Measurements from ENCODE around the gene GRIA3.

GRIA3 gene

DNA sequence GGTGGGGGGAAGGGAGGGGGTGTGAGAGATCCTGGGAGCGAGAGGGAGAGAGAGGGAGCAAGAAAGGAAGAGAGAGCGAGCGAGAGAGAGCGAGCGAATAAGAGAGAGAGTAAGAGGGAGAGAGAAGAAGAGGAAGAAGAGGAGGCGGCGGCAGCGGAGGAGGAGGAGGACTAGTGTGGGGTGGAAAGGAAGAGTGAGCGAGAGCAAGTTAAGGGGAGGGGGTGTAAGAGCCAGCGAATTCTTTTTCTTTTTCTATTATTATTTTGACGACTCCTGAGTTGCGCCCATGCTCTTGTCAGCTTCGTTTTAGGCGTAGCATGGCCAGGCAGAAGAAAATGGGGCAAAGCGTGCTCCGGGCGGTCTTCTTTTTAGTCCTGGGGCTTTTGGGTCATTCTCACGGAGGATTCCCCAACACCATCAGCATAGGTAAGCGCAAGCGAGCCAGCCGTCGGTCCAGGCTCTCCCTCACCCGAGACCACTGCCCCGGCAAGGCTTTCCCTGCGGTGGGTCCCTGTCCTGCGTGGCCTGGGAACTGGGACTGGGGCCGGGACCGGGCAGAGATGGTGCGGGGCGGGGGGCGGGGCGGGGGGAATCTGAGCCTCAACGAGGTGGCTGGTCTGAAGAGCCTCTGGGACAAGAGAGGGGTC is at the start of gene GRIA3:
Gene GRIA3, plus strand, starts transcription at position 60 of the 647 bp plus-strand sequence. Its CDS starts 258 bp downstream, at position 318.
- DNase-seq: no peak

DNA sequence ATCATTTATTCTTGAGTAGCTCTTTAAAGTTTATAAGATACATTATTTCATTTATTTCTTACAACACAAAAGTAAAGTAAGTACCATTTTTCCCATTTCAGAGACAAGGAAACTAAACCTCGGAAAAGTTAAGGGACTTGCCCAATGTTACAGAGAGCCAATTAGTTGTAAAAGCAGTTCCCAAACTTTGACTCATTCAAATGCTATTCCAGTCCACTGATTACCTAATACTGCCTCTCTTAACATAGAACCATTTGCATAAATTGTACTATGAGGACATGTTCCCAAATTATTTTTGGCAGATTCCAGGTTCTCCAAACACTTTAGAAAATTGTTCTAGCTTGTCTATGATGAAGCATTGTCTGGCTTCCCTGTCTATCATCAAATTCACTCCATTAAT is 45.6 kb upstream of the GRIA3 start:
- no peak for DNase-seq

DNA sequence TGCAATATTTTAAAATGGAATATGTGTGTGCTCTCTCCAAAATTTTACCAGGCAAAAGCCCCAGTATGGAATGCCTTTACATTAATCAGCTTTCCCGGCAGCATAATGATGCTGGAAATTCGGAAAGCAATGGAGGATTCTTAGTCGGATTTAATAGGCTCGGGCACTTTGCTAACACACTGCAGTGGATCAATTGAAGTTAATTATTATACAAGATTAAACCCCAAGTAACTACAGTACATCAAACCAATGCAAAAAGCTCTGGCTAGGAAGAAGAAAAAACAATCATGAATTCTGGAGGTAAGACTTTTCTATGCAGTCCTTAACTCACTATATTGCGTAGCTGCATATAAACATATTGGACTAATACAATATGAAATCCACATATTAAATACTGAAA is 43.6 kb upstream of the GRIA3 start:
- no peak for DNase-seq

DNA sequence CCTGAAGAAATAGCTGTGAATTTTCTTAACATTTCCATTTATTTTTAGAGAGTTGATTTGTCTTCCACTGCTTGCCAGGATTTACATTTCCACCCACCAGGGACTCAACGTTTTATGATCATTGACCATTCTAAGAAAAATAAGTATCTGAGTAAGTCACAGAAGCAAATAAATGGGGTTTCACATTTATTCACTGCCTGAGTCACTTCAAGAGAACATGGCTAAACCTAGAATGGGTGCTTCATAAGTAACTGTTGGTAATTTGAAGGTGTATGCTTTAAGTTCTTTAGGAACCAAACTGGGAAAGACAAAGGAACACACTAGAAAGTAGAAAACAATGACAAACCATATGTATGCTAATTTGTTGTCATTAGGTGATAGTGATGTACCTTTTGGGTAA is 43.2 kb upstream of the GRIA3 start:
- DNase-seq: no peak

DNA sequence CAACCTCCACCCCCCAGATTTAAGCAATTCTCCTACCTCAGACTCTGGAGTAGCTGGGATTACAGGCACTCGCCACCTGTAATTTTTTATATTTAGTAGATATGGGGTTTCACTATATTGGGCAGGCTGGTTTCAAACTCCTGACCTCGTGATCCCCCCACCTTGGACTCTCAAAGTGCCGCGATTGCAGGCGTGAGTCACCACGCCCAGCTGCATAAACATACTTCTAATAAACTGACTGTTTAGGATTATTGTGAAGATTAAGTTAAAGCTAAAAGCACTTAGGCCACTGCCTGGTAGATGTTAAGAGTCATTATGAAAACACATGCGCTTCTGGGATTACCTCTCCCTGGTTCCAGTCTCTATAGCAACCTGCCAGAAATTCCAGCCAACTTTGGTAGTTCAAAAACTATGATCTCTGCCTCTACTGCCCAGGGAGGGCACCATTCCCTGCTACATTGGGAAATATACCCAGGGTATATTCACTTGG is 30.2 kb upstream of the GRIA3 start:
- no peak for DNase-seq

DNA sequence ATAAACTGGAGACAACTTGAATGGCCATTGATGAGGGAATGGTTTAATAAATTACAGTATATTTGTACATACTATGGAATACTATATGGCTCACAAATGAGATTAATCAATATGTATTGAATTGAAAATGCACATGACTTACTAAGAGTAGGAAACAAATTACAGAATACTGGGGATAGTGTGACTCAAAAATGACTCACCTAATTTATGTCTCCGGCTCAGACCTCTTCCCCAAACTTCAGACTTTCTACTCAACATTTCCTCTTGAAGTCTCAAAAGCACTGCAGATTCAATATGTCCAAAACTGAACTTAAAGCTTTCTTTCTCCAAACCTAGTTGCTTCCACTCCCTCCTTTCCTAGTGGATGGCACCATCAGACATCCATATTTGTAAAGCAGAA is 28.8 kb upstream of the GRIA3 start:
- DNase-seq: no peak

DNA sequence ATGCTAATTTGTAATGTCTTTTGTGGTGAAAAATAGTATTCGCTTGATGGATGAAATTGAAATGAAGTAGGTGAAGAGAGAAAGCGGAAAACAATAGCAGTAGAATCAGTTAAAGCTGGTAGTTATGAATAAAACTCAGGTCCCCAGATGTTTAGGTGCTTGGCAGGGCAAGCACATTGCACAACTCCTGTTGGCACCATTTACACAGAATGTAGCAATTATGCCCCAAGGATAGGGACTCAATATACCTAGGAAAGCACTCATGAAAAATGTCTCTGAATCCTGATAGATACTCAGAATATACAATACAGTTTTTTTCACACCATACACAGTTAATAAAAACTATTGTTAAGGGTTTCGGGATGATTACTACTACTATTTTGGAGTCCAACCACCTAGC is 26.5 kb upstream of the GRIA3 start:
- no peak for DNase-seq

DNA sequence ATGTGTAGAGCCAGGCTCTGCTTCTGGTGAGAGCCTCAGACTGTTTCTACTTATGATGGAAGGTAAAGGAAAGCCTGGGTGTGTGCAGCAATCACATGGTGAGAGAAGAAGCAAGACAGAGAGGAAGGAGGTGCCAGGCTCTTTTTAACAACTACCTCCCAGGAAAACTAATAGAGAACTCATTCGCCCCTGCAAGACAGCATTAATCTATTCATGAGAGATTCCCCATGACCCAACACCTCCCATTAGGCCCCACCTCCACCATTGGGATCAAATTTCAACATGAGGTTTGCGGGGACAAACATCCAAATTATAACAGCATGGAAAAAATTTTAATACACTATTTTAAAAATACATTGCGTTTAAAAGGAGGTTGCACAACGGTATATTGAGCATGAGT is 24.7 kb upstream of the GRIA3 start:
- DNase-seq: no peak

DNA sequence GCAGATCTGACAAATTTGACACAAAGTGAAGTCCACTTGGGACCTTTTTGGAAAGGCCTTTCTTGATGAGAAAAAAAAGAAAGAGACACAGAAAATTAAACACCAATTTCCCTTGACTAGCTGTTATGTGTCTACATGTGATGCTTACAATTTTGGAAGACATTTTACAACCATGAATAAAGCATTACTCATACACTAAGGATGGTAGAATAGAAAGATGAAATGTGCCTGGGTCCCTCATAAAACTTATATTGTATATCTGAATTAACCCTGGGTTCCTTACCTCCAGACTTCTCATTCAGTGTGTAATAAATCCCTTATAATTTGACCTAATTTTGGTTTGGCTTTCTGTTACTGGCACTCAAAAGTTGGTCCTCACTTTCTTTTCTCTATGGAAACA is 16.5 kb upstream of the GRIA3 start:
- DNase-seq: no peak

DNA sequence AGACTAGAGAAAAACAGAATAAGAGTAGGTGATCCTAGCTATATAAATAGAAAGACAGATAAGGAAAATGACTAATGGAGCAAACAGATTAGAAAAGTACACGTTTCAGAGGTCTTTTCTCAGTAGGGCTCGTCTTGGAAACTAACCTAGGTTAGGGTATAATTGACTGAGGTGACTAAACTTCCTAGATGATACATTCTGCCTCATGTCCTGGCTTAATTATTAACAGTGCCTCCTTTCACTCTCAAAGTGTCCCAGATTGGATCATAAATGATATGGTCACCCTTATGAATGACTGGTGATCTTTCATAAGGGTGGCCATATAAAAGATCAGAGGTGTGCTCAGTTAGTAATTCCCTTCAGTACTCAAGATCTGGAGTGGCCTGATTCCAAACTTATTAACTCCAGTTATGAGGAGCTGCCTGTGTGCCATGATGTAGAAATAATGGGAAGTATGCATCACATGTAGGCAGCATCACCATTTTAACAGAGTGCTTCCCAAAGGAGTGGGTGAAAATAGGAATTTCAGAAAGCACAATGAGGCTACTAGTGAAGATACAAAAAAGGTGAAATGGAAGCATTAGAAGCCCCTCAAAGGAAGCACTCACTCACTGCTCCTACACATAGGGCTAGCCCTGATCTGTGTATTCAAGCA is 14.7 kb upstream of the GRIA3 start:
- DNase-seq: no peak

DNA sequence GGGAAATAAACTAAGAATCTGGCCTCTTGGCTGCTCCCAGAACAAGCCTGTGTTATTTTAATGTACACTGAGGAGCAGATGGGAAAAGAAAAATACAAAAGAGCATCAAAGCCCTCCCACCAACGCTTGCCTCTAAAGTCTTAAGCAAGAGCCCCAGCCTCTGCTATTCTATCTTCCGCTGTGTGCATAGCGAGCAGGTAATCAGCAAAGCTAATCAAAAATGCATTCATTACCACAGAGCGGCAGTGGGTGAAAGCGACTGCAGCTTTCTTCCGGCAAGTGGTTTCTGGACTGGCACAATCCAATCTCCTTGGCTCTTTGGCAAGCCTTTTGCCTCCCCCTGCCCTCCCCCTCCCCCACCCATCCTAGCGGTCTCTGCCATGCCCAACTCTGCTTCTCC is 13.5 kb upstream of the GRIA3 start:
- no peak for DNase-seq

DNA sequence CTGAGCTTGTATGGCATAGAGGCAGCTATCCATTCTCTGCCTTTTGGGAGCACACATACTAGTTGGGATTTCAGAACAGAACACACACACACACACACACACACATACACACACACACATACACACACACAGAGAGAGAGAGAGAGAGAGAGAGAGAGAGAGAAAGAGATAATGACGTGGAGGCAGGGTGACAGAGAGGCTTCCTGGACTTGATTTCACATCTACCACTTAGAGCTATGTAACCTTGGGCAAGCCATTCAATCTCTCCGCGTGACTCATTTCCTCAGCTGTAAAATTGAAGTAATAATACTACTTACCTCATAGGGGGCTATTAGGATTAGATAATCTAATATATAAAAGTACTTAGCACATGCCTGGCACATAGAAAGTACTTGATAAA is 12.3 kb upstream of the GRIA3 start:
- no peak for DNase-seq

DNA sequence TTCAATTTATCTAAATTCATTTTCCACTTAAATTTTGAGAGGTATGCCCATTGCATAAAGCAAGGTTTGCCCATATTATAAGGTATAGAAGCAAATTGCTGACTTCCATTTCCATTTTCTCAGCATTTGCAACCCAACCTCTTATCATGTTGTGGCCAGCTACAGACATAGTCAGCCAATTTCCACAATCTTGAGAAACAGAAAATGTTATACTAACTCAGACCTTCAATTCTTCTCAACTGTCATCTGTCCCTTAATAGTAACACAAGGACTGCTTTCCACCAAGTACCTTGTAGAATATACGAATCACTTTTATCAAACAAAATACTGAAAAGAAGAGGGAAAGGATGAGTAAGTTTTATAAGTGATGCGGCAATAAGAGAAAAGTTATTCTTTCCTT is 11.2 kb upstream of the GRIA3 start:
- DNase-seq: no peak

DNA sequence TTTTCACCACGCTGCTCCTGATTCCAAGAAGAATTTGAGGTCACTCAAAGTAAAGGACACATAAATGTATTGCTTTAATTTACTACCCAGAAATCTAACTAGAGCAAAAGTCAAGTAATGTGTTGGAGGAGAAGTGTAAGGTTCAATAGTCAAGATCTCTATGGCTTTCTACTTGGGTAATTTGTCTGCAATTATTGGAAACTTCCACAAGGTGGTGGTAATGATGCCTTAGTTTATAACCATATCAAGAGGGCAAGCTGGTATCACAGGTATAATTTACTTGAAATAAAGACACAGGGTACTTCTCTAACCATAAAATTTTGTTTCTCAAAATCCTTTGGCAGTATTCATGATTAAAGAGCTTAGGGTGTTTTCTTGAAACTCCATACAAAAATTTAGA is 10.2 kb upstream of the GRIA3 start:
- DNase-seq: no peak

DNA sequence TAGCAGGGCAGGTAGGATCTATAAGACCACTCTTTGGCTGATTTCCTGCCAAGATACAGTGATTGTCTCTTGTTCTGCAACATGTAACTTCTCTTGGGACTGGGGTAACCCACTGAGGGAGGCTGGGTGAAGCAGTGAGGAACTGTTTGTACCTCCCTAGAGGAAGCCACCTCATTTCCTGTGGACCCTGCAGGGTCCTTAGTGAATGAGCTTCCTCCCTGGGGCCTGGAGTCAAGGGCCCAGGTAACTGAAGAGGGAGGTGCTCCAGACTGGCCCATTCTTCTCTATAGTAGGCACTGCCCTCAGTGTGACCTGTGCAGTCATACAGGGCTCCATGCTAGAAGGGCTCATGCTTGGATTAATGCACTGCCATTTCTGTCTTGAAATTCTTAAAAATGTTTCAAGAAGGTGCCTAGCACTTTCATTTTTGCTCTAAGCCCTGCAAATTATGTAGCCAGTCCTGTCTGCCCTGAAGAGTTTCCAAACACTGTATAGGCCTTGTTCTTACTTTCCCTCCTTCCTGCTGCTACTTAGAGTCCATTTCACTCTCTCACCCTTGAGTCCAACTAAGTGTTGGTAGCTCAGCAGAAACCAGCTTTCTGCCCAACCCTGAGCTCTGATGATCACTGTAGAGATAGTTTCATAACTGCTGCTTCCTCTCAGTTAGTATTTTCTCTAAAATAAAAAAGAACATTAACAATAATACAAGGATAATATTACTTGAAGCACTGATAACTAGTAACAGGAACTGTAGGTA is 8.5 kb upstream of the GRIA3 start:
- DNase-seq: no peak

DNA sequence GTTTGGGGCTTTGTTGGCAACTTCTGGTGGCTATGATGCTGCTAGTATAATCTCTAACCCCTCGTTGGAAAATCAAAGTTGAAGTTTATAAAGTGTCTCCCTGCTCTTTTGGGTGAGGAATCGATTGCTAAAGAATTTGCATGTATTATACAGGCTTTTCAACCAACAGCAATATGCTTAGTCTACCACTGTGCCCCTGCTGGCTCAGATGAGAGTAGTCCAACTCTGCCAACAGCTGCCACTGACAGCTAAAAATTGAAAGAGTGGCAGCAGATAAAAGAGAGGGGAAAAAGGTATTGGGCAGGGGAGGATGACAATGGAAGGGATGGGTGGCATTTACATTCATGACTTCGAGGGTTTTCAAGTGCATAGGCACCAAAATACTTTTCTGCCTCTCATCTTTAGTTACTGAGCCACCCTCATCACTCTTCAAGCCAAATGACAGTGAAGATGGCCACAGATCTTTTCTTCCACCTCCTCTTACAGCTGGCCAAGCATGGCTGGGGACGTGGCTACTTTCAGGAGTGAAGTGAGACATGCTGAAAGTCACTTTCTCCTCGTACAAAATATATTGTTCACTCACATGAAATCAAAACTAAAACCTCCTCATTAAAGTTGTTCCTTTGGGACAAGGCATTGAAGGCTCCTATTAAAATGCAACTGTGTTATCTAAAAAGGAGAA is 2.7 kb upstream of the GRIA3 start:
- no peak for DNase-seq

DNA sequence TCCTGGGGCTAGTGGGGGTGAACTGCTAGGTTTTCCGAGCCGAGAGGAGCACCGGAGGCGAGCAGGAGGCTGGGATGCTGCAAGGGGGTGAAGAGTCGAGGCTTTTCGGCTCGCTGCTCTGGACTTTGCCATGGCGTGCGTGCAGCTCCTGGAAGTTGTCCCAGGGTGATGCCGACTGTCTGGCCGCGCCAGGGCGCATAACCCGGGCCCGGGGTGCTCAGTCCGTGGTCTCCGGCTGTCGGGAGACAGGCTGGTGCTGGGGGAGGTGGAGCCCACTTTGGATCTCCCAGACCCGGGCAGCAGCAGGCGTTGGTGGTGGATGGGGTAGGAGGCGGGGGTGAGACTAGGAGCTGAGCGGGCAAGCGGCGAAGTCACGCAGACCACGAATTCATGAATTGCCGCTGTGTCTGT is 793 bp downstream of the GRIA3 start:
- no peak for DNase-seq

DNA sequence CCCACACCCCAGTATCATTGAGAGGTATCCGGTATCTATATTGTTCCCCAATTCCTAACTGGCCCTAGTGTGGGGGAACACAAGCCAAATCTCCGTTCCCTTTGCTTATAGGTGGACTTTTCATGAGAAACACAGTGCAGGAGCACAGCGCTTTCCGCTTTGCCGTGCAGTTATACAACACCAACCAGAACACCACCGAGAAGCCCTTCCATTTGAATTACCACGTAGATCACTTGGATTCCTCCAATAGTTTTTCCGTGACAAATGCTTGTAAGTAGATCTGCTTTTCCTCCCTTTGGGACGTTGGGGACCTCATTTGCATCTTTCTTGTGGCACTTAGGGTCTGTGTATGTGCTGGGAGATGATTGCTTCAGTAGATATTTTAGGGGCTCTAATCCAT is 1.6 kb downstream of the GRIA3 start:
- no peak for DNase-seq

DNA sequence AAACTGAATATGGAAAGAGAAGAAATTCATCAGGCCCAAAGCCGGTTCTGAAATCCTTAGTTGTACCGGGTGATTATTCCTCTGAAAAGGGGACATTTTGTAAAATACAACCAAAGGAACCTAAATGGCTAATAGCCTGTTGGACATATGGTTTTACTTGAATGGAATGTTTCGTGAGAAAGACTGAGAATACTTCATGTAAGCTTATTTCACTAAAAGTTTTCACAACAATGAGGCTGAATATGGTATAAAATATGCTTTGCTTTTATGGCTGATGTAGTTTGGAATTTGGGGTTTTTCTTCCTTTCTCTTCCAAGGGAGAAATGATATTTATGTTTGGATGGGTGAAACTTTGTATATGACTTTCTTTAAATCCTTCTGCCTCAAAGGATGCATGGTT is 2.7 kb downstream of the GRIA3 start:
- peak; percentile 19 for DNase-seq

DNA sequence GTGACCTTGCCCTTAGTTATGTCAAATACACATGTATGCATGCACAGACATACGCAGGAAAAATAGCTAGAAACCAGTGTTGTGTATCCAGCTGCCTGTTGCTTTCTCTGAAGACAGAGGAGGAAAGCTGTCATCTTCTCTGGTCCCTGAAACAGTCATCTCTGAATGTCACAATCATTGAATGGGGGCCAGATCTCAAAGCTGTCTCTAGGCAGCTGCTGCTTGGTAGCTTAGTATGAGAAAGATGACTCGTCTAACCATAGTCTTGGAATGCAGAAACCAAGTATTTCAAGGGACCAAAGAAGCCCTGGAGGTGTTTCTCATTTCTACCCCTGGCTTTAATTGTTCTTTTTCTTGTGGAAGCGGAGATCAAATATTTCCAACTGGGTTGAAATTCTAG is 4.0 kb downstream of the GRIA3 start:
- DNase-seq: no peak

DNA sequence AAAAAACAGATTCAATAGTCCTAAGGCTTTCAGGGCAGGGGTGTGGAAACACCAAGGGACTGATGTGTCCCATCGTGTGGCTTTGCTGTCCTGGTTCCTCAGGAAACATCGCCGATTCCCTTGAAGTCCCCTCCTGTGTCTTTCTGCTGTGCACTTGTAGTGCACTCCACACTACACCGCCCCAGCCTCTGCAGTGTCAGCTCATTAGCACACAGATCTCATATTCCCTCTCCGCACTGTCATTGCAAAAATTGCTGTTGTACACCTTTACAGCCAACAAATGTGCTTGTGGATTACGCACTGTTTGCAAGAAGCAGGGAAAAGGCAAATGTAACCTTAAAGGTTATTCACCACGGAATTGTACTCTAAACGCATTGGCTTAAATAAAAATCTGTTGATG is 5.3 kb downstream of the GRIA3 start:
- DNase-seq: no peak

DNA sequence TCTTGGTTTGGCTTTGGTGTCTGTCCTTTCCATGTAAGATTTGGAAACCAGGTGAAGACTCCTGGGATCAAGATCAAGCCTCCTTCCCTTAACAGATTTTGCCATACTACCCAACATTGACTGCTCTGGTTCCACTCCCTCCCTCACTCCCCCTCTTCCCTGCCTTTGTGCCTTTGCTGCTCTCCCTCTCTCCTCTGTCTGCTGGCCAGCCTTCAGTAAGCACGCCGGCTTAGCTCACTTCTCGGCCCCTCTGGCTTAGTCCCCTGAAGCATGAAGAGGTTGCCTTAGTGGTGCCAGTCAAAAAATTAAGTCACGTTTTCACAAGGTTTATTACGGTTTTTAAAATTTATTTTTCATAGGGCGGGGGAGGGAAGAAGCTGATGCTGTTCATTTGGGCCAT is 6.0 kb downstream of the GRIA3 start:
- no peak for DNase-seq

DNA sequence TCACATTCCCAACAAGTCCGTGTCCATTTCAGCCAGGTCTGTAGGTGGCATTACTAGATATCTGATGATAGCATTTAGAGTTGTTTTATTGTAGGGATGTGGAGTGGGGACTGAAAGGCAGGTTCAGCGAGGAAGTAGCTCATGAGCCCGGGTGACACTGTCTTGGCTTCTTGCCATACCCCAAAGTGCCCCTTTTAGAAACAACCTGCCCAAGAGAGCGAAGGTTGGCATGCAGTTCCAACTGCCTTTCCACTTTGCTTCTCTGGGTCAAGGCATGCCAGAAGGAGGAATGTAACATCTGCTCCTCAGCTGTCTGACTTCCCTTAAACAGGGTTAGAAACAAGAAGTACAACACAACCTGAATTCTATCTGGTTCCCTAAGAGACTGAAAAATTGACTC is 9.0 kb downstream of the GRIA3 start:
- DNase-seq: no peak

DNA sequence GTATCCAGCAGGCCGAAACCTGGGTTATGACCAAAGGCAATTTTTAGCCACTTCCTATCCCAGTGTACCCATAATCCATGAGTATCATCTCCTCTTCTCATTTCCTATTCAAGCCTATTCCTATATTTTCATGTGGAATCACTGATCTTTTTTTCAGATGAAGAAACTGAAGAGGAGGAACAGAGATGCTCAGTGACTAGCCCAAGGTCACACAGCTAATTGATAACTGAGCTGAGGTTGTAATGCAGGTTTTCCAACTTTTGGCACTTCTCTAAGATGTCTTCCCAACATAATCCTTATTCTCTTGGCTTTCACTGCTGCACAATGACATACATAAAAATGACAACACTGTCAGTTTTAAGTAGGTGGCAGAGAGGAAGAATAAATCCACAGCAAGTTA is 15.3 kb downstream of the GRIA3 start:
- DNase-seq: no peak
